MM.1S (cell line): ENCODE results near the gene SLC36A4.

Experiments used
- EZH2 ChIP-seq: fragments of 300-600 bp; sonication (generic); optimal IDR thresholded peaks from 2 replicates; pipeline ENCODE3; 2017; ENCODE audit warnings: low read depth, mild to moderate bottlenecking, antibody characterized with exemption, low read length, mixed read lengths
- EZH2phosphoT487 ChIP-seq: fragments of 300-600 bp; sonication (generic); IDR thresholded peaks from 2 replicates; pipeline ENCODE4 v1.6.1; 2018; ENCODE audit warnings: antibody characterized with exemption, low read length
- TF ChIP-seq, protein P1 (sequence below): fragments of 300-600 bp; sonication (generic); IDR thresholded peaks from 2 replicates; pipeline ENCODE4 v1.5.1; 2016; ENCODE audit warnings: antibody characterized with exemption, low read length, mixed read lengths

DNA sequence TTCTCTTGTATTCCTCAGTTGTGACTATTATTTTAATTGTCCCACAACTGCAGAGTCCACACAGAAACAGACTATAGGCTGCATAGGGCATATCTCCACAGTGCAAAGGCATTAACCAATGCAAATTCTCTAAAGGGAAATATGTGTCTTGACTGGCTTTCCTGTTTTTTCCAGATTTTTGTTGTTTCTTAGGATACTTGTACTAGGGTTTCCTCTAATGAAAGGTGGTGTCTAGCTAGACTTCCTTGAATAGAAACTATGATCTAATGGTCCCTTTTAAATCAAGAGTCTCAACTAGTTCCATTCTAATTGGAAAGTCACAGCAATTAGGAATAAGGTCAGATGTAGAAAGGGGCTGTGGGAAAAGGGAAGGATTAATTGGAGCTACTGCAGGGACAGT is 37.6 kb downstream of the SLC36A4 start:
- TF ChIP-seq, protein P1, sequence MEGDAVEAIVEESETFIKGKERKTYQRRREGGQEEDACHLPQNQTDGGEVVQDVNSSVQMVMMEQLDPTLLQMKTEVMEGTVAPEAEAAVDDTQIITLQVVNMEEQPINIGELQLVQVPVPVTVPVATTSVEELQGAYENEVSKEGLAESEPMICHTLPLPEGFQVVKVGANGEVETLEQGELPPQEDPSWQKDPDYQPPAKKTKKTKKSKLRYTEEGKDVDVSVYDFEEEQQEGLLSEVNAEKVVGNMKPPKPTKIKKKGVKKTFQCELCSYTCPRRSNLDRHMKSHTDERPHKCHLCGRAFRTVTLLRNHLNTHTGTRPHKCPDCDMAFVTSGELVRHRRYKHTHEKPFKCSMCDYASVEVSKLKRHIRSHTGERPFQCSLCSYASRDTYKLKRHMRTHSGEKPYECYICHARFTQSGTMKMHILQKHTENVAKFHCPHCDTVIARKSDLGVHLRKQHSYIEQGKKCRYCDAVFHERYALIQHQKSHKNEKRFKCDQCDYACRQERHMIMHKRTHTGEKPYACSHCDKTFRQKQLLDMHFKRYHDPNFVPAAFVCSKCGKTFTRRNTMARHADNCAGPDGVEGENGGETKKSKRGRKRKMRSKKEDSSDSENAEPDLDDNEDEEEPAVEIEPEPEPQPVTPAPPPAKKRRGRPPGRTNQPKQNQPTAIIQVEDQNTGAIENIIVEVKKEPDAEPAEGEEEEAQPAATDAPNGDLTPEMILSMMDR, result no peak
- TF ChIP-seq EZH2 (no peak), EZH2phosphoT487 (no peak)
